Measurements from ENCODE around the gene LDLRAD2. TPM values are rescaled to one million over a fixed set of nuclear protein-coding genes. Genes with fewer than 3 reads are reported as not detected.

The LDLRAD2 gene
- total and polyA plus RNA-seq, 9 of the 15 experiments (the other 6 are each of a cell fraction or from before 2014, with no cell fraction given), result 0.45 to 0.48 TPM; not detected in 7

DNA sequence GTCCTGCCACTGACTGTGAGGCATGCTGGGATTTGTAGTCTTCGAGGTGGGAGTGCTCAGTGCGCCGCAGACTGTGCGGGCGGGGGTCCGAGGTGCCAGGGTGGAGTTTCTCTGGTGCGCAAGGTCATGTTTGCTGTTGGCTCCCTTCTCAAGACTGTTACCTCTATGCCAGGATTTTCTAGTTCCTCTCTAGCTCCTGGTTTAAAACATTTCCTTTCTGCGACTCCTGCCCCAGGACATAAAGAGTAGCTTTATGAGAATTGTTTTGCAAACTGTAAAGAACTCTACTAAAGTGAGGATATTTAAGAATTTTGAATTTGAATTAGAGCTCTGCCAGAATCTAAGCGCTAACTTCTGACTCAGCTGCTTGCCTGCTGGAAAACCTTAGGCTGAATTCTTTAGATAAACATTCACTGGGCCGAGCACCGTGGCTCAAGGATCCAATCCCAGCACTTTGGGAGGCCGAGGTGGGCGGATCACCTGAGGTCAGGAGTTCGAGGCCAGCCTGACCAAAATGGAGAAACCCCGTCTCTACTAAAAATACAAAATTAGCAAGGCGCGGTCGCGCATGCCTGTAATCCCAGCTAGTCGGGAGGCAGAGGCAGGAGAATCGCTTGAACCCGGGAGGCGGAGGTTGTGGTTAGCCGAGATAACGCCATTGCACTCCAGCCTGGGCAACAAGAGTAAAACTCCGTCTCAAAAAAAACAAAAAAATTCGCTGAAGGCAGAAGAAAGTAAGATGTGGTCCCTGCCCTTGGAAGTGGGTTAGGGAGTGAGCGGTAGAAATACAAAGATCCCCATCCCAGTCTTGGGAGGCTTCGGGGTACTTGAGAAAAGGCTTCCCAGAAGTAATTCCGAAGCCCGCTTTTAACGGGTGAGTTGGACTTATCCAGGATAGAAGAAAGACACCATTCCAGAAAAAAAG, 28.1 kb upstream of the LDLRAD2 start (continued):
- TF ChIP-seq AFF1 (IDR thresholded peaks at IDR 0.05; ENCODE audit: low read depth in 1 of 2, partially characterized antibody in 2 of 2) (peak in 1 of 2 experiments; percentile 99), SRSF3 (IDR thresholded peaks at IDR 0.05; ENCODE audit: insufficient read depth, low read length) (no peak), SMAD1 (IDR thresholded peaks at IDR 0.05; ENCODE audit: low read depth, low read length, partially characterized antibody) (no peak), CBX1 (IDR thresholded peaks at IDR 0.05; ENCODE audit: low read depth) (no peak), TRIM25 (IDR thresholded peaks at IDR 0.05; ENCODE audit: borderline replicate concordance) (0 out of 2 replicates have a peak, but pooled peaks have one; percentile 43), BHLHE40 (IDR thresholded peaks at IDR 0.05; ENCODE audit: low read length) (peak; percentile 88; the same call in 1 of the 2 replicates), TBL1XR1 (IDR thresholded peaks at IDR 0.05; ENCODE audit: low read length in 2 of 2) (peak in 1 of 2 experiments; percentile 82; a peak in 3 of 4 replicates), ZNF41 (CRISPR knock-in tag; conservative IDR thresholded peaks at IDR 0.05) (no peak), FOSL1 (tag; conservative IDR thresholded peaks at IDR 0.05) (peak; percentile 82), SRSF9 (IDR thresholded peaks at IDR 0.05; ENCODE audit: borderline replicate concordance, low read depth, low read length) (no peak), HSF4 (CRISPR knock-in tag; IDR thresholded peaks at IDR 0.05; ENCODE audit: borderline replicate concordance) (no peak), SAFB2 (IDR thresholded peaks at IDR 0.05; ENCODE audit: borderline replicate concordance, low read depth, low read length, severe bottlenecking) (no peak), ZNF79 (CRISPR knock-in tag; IDR thresholded peaks at IDR 0.05; ENCODE audit: low read depth) (0 out of 2 replicates have a peak, but pooled peaks have one; percentile 63)
- TF ChIP-seq, protein P1, sequence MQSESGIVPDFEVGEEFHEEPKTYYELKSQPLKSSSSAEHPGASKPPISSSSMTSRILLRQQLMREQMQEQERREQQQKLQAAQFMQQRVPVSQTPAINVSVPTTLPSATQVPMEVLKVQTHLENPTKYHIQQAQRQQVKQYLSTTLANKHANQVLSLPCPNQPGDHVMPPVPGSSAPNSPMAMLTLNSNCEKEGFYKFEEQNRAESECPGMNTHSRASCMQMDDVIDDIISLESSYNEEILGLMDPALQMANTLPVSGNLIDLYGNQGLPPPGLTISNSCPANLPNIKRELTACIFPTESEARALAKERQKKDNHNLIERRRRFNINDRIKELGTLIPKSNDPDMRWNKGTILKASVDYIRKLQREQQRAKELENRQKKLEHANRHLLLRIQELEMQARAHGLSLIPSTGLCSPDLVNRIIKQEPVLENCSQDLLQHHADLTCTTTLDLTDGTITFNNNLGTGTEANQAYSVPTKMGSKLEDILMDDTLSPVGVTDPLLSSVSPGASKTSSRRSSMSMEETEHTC (IDR thresholded peaks at IDR 0.05), result no peak
- TF ChIP-seq, protein P2, sequence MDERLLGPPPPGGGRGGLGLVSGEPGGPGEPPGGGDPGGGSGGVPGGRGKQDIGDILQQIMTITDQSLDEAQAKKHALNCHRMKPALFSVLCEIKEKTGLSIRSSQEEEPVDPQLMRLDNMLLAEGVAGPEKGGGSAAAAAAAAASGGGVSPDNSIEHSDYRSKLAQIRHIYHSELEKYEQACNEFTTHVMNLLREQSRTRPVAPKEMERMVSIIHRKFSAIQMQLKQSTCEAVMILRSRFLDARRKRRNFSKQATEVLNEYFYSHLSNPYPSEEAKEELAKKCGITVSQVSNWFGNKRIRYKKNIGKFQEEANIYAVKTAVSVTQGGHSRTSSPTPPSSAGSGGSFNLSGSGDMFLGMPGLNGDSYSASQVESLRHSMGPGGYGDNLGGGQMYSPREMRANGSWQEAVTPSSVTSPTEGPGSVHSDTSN (CRISPR knock-in tag; IDR thresholded peaks at IDR 0.05; ENCODE audit: low read depth), result no peak
- TF ChIP-seq, protein P2 (tag; conservative IDR thresholded peaks at IDR 0.05; ENCODE audit: low read depth), result no peak

All from K562 (cell line).